Endodermal cell (in vitro differentiated cells): ENCODE results near the gene KCNK16. TPM values are rescaled to one million over a fixed set of nuclear protein-coding genes. Genes with fewer than 3 reads are reported as not detected.

Source experiments
- DNase-seq: peaks from one replicate; pipeline ENCODE4 v3.0.0-alpha.2; 2017
- H3K27ac ChIP-seq: 2 replicates; pipeline ENCODE4 v1.5.1; 2013; ENCODE audit warnings: mild to moderate bottlenecking, low read depth, low read length, moderate library complexity
- H3K27me3 ChIP-seq: 2 replicates; pipeline ENCODE4 v1.6.1; 2013; ENCODE audit warnings: mild to moderate bottlenecking, low read length, moderate library complexity; ENCODE audit not compliant: insufficient read depth, control insufficient read depth, poor library complexity, severe bottlenecking
- H3K36me3 ChIP-seq: 2 replicates; pipeline ENCODE4 v1.7.0; 2013; ENCODE audit warnings: mild to moderate bottlenecking, low read length, moderate library complexity; ENCODE audit not compliant: control insufficient read depth, insufficient read depth
- H3K4me1 ChIP-seq: one replicate; pipeline ENCODE4 v1.7.0; 2013; ENCODE audit warnings: low read length; ENCODE audit not compliant: control insufficient read depth, insufficient read depth
- H3K4me3 ChIP-seq: 2 replicates; pipeline ENCODE4 v1.5.1; 2013; ENCODE audit warnings: mild to moderate bottlenecking, low read length, moderate library complexity
- H3K9ac ChIP-seq: 2 replicates; pipeline ENCODE4 v1.6.1; 2013; ENCODE audit warnings: mild to moderate bottlenecking, low read length, moderate library complexity; ENCODE audit not compliant: poor library complexity, severe bottlenecking; ENCODE audit errors: extremely low read depth
- H3K9me3 ChIP-seq: 2 replicates; pipeline ENCODE4 v1.6.1; 2013; ENCODE audit warnings: mild to moderate bottlenecking, low read length, moderate library complexity; ENCODE audit not compliant: control insufficient read depth
- H3K27ac Mint-ChIP-seq: 2 replicates; pipeline ENCODE4 v1.8.0; 2020; ENCODE audit warnings: mixed read lengths
- H3K27me3 Mint-ChIP-seq: 2 replicates; pipeline ENCODE4 v1.8.0; 2021; ENCODE audit warnings: mild to moderate bottlenecking, mixed read lengths; ENCODE audit not compliant: insufficient read depth
- H3K36me3 Mint-ChIP-seq: 2 replicates; pipeline ENCODE4 v1.8.0; 2020; ENCODE audit warnings: low read depth, mixed read lengths
- H3K4me1 Mint-ChIP-seq: 2 replicates; pipeline ENCODE4 v1.8.0; 2020; ENCODE audit warnings: mixed read lengths
- H3K4me3 Mint-ChIP-seq: 2 replicates; pipeline ENCODE4 v1.8.0; 2020; ENCODE audit warnings: mild to moderate bottlenecking, moderate library complexity, mixed read lengths
- H3K9me3 Mint-ChIP-seq: 2 replicates; pipeline ENCODE4 v1.8.0; 2020; ENCODE audit warnings: mild to moderate bottlenecking, mixed read lengths
- WGBS, 2 experiments: methylation state at CpG; one replicate each; pipeline versions ENCODE4 v1.1.5 to v1.1.7; 2013; ENCODE audit warnings: missing lambda C conversion rate in 2 of 2, mixed read lengths in 1 of 2; ENCODE audit not compliant: insufficient coverage in 1 of 2, insufficient read length in 1 of 2; 5-methylcytosine and 5-hydroxymethylcytosine counted together
- total RNA-seq, 2 donors: library from RNA; stranded (reverse); fragmentation: NEBNext Ultra II Directional in 1 of 2; extraction: Animal tissue kit (Norgen Biotek cat#: 25700) in 1 of 2; gene quantifications; 2 replicates in 1 of 2; 3 replicates in 1 of 2; pipeline ENCODE4 v1.2.1, GENCODE V29; 2021
- TF ChIP-seq, protein P1 (sequence below): fragments of 200-600 bp; sonication (generic); conservative IDR thresholded peaks from 2 replicates; pipeline ENCODE4 v1.5.0; 2021; ENCODE audit warnings: antibody characterized with exemption, mild to moderate bottlenecking

KCNK16 gene
- total RNA-seq, 2 donors from 2014 or later = not detected

DNA sequence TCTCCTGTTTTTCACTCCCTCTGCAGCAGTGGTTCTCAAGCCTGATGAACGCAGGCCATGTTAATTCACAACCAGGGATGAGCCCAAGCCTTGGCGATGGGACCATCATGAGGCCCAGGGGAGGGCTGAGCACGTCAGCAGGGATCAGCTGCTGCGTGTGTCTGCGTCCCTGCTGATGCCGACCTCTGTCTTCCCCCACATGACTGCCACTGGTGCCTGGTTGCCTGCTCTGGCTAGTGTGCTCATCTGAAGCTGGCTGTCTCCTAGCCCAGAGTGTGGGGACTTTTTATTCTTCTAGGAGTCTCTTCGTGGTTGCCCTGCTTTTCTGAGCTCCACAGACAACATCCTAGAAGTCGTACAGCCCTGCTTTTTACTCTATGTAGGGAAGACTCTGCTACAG lies 40.8 kb upstream of the KCNK16 start:
- Histone ChIP-seq H3K9ac (no peak overlapping the region), H3K9me3 (no peaks in the 10 kb centered on the region), H3K27ac (no peak overlapping the region), H3K27me3 (no peaks in the 10 kb centered on the region), H3K36me3 (no peaks in the 10 kb centered on the region), H3K4me1 (no peaks in the 10 kb centered on the region), H3K4me3 (no peak overlapping the region)
- DNase-seq = no peak
- no peaks in the 10 kb centered on the region for H3K27me3 Mint-ChIP-seq
- H3K4me1 Mint-ChIP-seq = peaks cover 6% of the 10 kb centered on the region
- WGBS, 2 experiments = 92 to 100% methylated on average over 6 to 8 of the region's 8 CpGs
- TF ChIP-seq, protein P1, sequence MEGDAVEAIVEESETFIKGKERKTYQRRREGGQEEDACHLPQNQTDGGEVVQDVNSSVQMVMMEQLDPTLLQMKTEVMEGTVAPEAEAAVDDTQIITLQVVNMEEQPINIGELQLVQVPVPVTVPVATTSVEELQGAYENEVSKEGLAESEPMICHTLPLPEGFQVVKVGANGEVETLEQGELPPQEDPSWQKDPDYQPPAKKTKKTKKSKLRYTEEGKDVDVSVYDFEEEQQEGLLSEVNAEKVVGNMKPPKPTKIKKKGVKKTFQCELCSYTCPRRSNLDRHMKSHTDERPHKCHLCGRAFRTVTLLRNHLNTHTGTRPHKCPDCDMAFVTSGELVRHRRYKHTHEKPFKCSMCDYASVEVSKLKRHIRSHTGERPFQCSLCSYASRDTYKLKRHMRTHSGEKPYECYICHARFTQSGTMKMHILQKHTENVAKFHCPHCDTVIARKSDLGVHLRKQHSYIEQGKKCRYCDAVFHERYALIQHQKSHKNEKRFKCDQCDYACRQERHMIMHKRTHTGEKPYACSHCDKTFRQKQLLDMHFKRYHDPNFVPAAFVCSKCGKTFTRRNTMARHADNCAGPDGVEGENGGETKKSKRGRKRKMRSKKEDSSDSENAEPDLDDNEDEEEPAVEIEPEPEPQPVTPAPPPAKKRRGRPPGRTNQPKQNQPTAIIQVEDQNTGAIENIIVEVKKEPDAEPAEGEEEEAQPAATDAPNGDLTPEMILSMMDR = no peak
- H3K4me3 Mint-ChIP-seq = no peak overlapping the region
- H3K36me3 Mint-ChIP-seq = no peaks in the 10 kb centered on the region
- H3K27ac Mint-ChIP-seq = no peak overlapping the region
- H3K9me3 Mint-ChIP-seq = no peaks in the 10 kb centered on the region

DNA sequence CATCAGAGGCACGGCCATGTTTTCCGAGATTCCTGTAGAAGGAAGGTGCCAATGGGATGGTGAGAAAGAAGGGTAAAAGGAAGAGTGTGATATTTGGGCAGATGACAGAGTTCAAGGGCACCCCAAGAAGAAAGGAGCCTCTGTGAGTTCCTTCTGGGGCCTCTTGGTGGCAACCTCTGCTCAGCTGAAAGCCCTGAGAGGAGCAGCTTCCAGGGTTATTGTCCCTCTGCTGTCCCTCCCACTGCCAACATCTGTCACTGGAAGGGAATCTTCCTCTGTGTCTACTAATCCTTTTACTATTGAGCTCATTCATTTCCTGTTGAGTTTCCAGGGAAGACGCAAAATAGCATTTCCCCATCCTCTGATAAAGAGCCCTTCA lies 40.0 kb upstream of the KCNK16 start:
- Histone ChIP-seq H3K27me3 (no peaks in the 10 kb centered on the region), H3K9ac (no peak overlapping the region), H3K36me3 (no peaks in the 10 kb centered on the region), H3K4me3 (no peak overlapping the region), H3K9me3 (no peaks in the 10 kb centered on the region), H3K4me1 (no peaks in the 10 kb centered on the region), H3K27ac (peak overlapping the region; percentile 34)
- 67 to 75% methylated on average over 1 to 3 of the region's 3 CpGs for WGBS, 2 experiments
- Mint-ChIP-seq H3K9me3 (no peaks in the 10 kb centered on the region), H3K27ac (no peak overlapping the region), H3K27me3 (no peaks in the 10 kb centered on the region), H3K36me3 (no peaks in the 10 kb centered on the region), H3K4me3 (no peak overlapping the region), H3K4me1 (peaks cover 6% of the 10 kb centered on the region)
- TF ChIP-seq, protein P1 = peak; percentile 6
- peak; percentile 71 for DNase-seq

DNA sequence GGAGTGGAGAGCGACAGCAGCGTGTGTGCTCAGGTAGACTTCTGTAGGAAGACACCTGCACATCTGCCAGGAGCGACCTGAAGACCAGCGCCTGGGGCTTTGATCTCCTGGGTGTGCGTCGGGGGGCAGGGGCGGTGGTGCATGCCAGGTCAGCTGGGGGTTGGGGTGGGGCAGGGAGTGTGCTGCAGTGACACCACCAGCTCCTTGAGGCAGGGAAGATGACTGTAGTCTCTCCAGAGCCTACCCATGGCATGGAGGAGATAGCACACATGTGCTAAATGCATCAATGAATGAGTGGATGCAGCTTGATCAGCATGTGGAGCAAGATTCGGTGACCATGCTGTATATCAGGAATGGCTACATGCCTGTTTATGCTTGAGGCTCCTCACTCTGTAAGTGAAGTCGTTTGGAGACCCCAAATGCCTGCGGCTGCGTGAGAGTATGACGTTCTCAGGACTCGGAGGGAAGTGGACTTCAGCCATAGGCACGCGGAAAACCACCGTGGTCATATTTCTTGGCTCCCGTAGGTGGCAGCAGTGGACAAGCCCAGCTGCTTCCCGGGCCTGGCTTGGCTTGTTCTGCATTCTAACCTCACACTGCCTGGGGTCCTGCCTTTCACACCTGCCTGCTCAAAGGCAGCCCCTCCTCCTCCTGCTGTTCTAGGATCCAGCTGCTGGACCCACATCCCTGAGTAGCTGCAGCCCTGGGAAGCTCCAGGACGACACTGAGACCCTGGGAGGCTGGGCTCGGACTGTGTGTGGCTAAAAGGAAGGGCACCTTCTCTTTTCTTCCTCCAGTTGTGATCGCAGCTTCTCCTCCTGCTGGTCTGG lies 39.4 kb upstream of the KCNK16 start:
- H3K27me3 Mint-ChIP-seq = no peaks in the 10 kb centered on the region
- 36 to 44% methylated on average over 16 to 21 of the region's 21 CpGs for whole genome bisulfite sequencing, 2 experiments
- Histone ChIP-seq H3K9me3 (no peaks in the 10 kb centered on the region), H3K4me1 (no peaks in the 10 kb centered on the region), H3K9ac (no peak overlapping the region), H3K27ac (peak overlapping the region; percentile 34), H3K4me3 (no peak overlapping the region), H3K27me3 (no peaks in the 10 kb centered on the region), H3K36me3 (no peaks in the 10 kb centered on the region)
- H3K36me3 Mint-ChIP-seq = no peaks in the 10 kb centered on the region
- TF ChIP-seq, protein P1 = peak; percentile 79
- no peak overlapping the region for H3K4me3 Mint-ChIP-seq
- peaks cover 6% of the 10 kb centered on the region for H3K4me1 Mint-ChIP-seq
- no peak overlapping the region for H3K27ac Mint-ChIP-seq
- DNase-seq = peak; percentile 96
- no peaks in the 10 kb centered on the region for H3K9me3 Mint-ChIP-seq
